ENCODE results near the gene SLC2A10. TPM values are rescaled to one million over a fixed set of nuclear protein-coding genes. Genes with fewer than 3 reads are reported as not detected.
A peak's percentile ranks its signal among the peaks of the same experiment; 100 is the strongest.

SLC2A10 gene
- total and polyA plus RNA-seq, 7 donors = 0.40 to 1.7 (median 1.0) TPM

GRCh38 chr20:46683939-46684750 is 25.3 kb upstream of the SLC2A10 start:
- intact Hi-C loops (cut with DNase I) = no loop called here
- ATAC-seq (peak in 3 of 4 donors; percentile 46 to 62 (median 55)), DNase-seq (peak; percentile 42 to 62)
- no peak for TF ChIP-seq CTCF (IDR thresholded peaks at IDR 0.05)
- H3K9me3 ChIP-seq = no peaks in the 10 kb centered on the region
- H3K36me3 ChIP-seq (ENCODE audit: insufficient read depth in 1 of 2, low read depth in 1 of 2) = peaks cover 0 to 15% of the 10 kb centered on the region in 2 donors
- no peak overlapping the region for H3K27ac ChIP-seq
- peaks cover 48% of the 10 kb centered on the region for H3K4me1 ChIP-seq
- peak overlapping the region; percentile 49 for H3K4me3 ChIP-seq
- no peaks in the 10 kb centered on the region for H3K27me3 ChIP-seq (ENCODE audit: insufficient read depth in 3 of 3, low read length in 2 of 3)
- WGBS, 3 donors = 41 to 44% (median 42%) methylated on average over 23 of the region's 23 CpGs

- Histone ChIP-seq H3K27ac (peak overlapping the region; percentile 93), H3K4me1 (peaks cover 32% of the 10 kb centered on the region), H3K36me3 (ENCODE audit: insufficient read depth in 1 of 2, low read depth in 1 of 2) (peaks cover 0 to 15% of the 10 kb centered on the region in 2 donors), H3K27me3 (ENCODE audit: insufficient read depth in 3 of 3, low read length in 2 of 3) (no peaks in the 10 kb centered on the region), H3K9me3 (peaks cover 5% of the 10 kb centered on the region), H3K4me3 (peak overlapping the region; percentile 90)
- peak in 1 of 4 donors; percentile 1 for ATAC-seq
- TF ChIP-seq CTCF (IDR thresholded peaks at IDR 0.05) = no peak
- WGBS, 3 donors = 20 to 24% (median 23%) methylated on average over 20 of the region's 20 CpGs
- DNase-seq = no peak
- intact Hi-C loops (cut with DNase I) = no loop called here
Measured at GRCh38 chr20:46688151-46689081, 21.0 kb upstream of the SLC2A10 start.

GRCh38 chr20:46689082-46689753 is 20.2 kb upstream of the SLC2A10 start, which contains the start of gene TP53RK:
TSS of gene TP53RK (minus strand) at chr20:46689444. CDS start at chr20:46689414, 30 bp downstream.
- H3K36me3 ChIP-seq (ENCODE audit: insufficient read depth in 1 of 2, low read depth in 1 of 2) = peaks cover 0 to 15% of the 10 kb centered on the region in 2 donors
- peaks cover 24% of the 10 kb centered on the region for H3K4me1 ChIP-seq
- no peaks in the 10 kb centered on the region for H3K27me3 ChIP-seq (ENCODE audit: insufficient read depth in 3 of 3, low read length in 2 of 3)
- peak; percentile 45 for TF ChIP-seq CTCF (IDR thresholded peaks at IDR 0.05)
- H3K27ac ChIP-seq = peak within 1 kb of the TSS; percentile 93
- peaks cover 5% of the 10 kb centered on the region for H3K9me3 ChIP-seq
- H3K4me3 ChIP-seq = peak within 1 kb of the TSS; percentile 90
- peak; percentile 98 to 99 for DNase-seq
- peak; percentile 96 to 99 (median 98) for ATAC-seq
- intact Hi-C loops (cut with DNase I) = no loop called here
- WGBS, 3 donors = 0 to 1% (median 0%) methylated on average over 47 to 71 of the region's 71 CpGs

- no peaks in the 10 kb centered on the region for H3K27me3 ChIP-seq (ENCODE audit: insufficient read depth in 3 of 3, low read length in 2 of 3)
- peak overlapping the region; percentile 93 for H3K27ac ChIP-seq
- intact Hi-C loops (cut with DNase I) = no loop called here
- DNase-seq (no peak), ATAC-seq (no peak)
- no peak for TF ChIP-seq CTCF (IDR thresholded peaks at IDR 0.05)
- peaks cover 19% of the 10 kb centered on the region for H3K4me1 ChIP-seq
- peaks cover 0 to 15% of the 10 kb centered on the region in 2 donors for H3K36me3 ChIP-seq (ENCODE audit: insufficient read depth in 1 of 2, low read depth in 1 of 2)
- peak overlapping the region; percentile 90 for H3K4me3 ChIP-seq
- WGBS, 3 donors = 0 to 1% (median 0%) methylated on average over 12 of the region's 12 CpGs
- H3K9me3 ChIP-seq = peaks cover 5% of the 10 kb centered on the region
Measured at GRCh38 chr20:46689754-46690085, 19.7 kb upstream of the SLC2A10 start.
